ENCODE results near the gene ZDHHC11.

- TF ChIP-seq CTCF (IDR thresholded peaks at IDR 0.05; ENCODE audit: low read depth, low read length) (no peak), EZH2phosphoT487 (IDR thresholded peaks at IDR 0.05; ENCODE audit: low read depth) (no peak)
Measured at GRCh38 chr5:865168-865521, 14.4 kb upstream of the ZDHHC11 start.

All from OCI-LY3 (cell line).